ENCODE data around the gene ST3GAL5.

ST3GAL5 gene

GRCh38 chr2:85862426-85862825 lies 26.4 kb downstream of the ST3GAL5 start:
- Histone ChIP-seq H4K8ac (ENCODE audit: low read depth, low read length) (no peak overlapping the region), H2BK120ac (ENCODE audit: low read depth, low read length) (no peak overlapping the region), H2BK15ac (replicated peaks; ENCODE audit: low read depth) (no peak overlapping the region), H3K4me2 (ENCODE audit: low read length) (no peak overlapping the region), H3K4me1 (ENCODE audit: control insufficient read depth, low read depth, low read length) (no peaks in the 10 kb centered on the region), H3K27me3 (ENCODE audit: insufficient read depth, low read length, poor library complexity) (no peaks in the 10 kb centered on the region), H3K56ac (ENCODE audit: low read length) (no peak overlapping the region), H3K4me3 (ENCODE audit: low read length) (no peak overlapping the region), H3K4ac (ENCODE audit: low read depth, low read length) (no peak overlapping the region), H3K18ac (ENCODE audit: low read length) (no peak overlapping the region), H3K23ac (ENCODE audit: low read length) (no peak overlapping the region), H3K79me1 (ENCODE audit: low read length) (no peaks in the 10 kb centered on the region), H3K27ac (ENCODE audit: low read depth, low read length) (no peak overlapping the region), H2BK5ac (ENCODE audit: low read length) (no peak overlapping the region), H2AK5ac (ENCODE audit: low read length) (no peak overlapping the region), H3K36me3 (ENCODE audit: control insufficient read depth, insufficient read depth, low read length) (no peaks in the 10 kb centered on the region), H3K9ac (ENCODE audit: low read length) (no peak overlapping the region), H3K79me2 (ENCODE audit: control insufficient read depth, insufficient read depth, low read length) (no peaks in the 10 kb centered on the region), H4K5ac (ENCODE audit: low read length) (no peak overlapping the region)
- DNase-seq: no peak
- WGBS (ENCODE audit: extremely low coverage, insufficient coverage, low lambda C conversion rate): no CpG with 5 or more reads among the region's 5 CpGs

- no peak overlapping the region for H2AK5ac ChIP-seq (ENCODE audit: low read length)
- no peaks in the 10 kb centered on the region for H3K36me3 ChIP-seq (ENCODE audit: control insufficient read depth, insufficient read depth, low read length)
- no peak overlapping the region for H4K5ac ChIP-seq (ENCODE audit: low read length)
- H3K18ac ChIP-seq (ENCODE audit: low read length): no peak overlapping the region
- no peaks in the 10 kb centered on the region for H3K79me1 ChIP-seq (ENCODE audit: low read length)
- no peak overlapping the region for H3K4me3 ChIP-seq (ENCODE audit: low read length)
- no peak overlapping the region for H3K56ac ChIP-seq (ENCODE audit: low read length)
- no peaks in the 10 kb centered on the region for H3K27me3 ChIP-seq (ENCODE audit: insufficient read depth, low read length, poor library complexity)
- no peak overlapping the region for H3K27ac ChIP-seq (ENCODE audit: low read depth, low read length)
- H3K4me2 ChIP-seq (ENCODE audit: low read length): no peak overlapping the region
- no peak overlapping the region for H4K8ac ChIP-seq (ENCODE audit: low read depth, low read length)
- WGBS (ENCODE audit: extremely low coverage, insufficient coverage, low lambda C conversion rate): no CpG with 5 or more reads among the region's 5 CpGs
- H2BK120ac ChIP-seq (ENCODE audit: low read depth, low read length): no peak overlapping the region
- no peaks in the 10 kb centered on the region for H3K4me1 ChIP-seq (ENCODE audit: control insufficient read depth, low read depth, low read length)
- no peak for DNase-seq
- H3K9ac ChIP-seq (ENCODE audit: low read length): no peak overlapping the region
- H2BK15ac ChIP-seq (replicated peaks; ENCODE audit: low read depth): no peak overlapping the region
- H3K79me2 ChIP-seq (ENCODE audit: control insufficient read depth, insufficient read depth, low read length): no peaks in the 10 kb centered on the region
- no peak overlapping the region for H3K23ac ChIP-seq (ENCODE audit: low read length)
- no peak overlapping the region for H2BK5ac ChIP-seq (ENCODE audit: low read length)
- H3K4ac ChIP-seq (ENCODE audit: low read depth, low read length): no peak overlapping the region
These were observed 27.1 kb downstream of the ST3GAL5 start for GRCh38 chr2:85861650-85862049.

DNA sequence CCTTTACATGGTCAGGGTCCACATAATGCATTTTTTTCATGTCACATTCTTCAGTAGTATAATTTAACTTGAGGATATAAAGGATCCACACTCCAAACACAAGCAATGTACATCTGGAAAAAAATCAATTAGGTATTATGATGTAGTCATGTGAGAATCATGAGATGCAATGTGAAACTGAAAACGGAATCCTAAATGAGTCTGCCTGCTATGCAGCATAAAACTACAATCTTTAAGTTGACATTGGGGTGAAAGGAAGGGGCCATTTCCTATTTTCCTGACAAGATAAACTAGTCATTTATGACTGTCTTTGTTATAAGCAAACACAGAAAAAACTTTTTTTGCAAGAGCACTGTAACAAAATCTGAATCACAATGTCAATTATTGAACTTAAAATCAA lies 27.6 kb downstream of the ST3GAL5 start:
- Histone ChIP-seq H3K79me2 (ENCODE audit: control insufficient read depth, insufficient read depth, low read length) (no peaks in the 10 kb centered on the region), H3K23ac (ENCODE audit: low read length) (no peak overlapping the region), H3K4me1 (ENCODE audit: control insufficient read depth, low read depth, low read length) (no peaks in the 10 kb centered on the region), H3K18ac (ENCODE audit: low read length) (no peak overlapping the region), H3K36me3 (ENCODE audit: control insufficient read depth, insufficient read depth, low read length) (no peaks in the 10 kb centered on the region), H3K56ac (ENCODE audit: low read length) (no peak overlapping the region), H3K27ac (ENCODE audit: low read depth, low read length) (no peak overlapping the region), H2AK5ac (ENCODE audit: low read length) (no peak overlapping the region), H2BK15ac (replicated peaks; ENCODE audit: low read depth) (no peak overlapping the region), H2BK120ac (ENCODE audit: low read depth, low read length) (no peak overlapping the region), H3K4me3 (ENCODE audit: low read length) (no peak overlapping the region), H3K4ac (ENCODE audit: low read depth, low read length) (no peak overlapping the region), H3K27me3 (ENCODE audit: insufficient read depth, low read length, poor library complexity) (no peaks in the 10 kb centered on the region), H3K4me2 (ENCODE audit: low read length) (no peak overlapping the region), H3K9ac (ENCODE audit: low read length) (no peak overlapping the region), H3K79me1 (ENCODE audit: low read length) (no peaks in the 10 kb centered on the region), H4K5ac (ENCODE audit: low read length) (no peak overlapping the region), H2BK5ac (ENCODE audit: low read length) (no peak overlapping the region), H4K8ac (ENCODE audit: low read depth, low read length) (no peak overlapping the region)
- WGBS (ENCODE audit: extremely low coverage, insufficient coverage, low lambda C conversion rate): no CpG with 5 or more reads among the region's 1 CpG
- DNase-seq: no peak

DNA sequence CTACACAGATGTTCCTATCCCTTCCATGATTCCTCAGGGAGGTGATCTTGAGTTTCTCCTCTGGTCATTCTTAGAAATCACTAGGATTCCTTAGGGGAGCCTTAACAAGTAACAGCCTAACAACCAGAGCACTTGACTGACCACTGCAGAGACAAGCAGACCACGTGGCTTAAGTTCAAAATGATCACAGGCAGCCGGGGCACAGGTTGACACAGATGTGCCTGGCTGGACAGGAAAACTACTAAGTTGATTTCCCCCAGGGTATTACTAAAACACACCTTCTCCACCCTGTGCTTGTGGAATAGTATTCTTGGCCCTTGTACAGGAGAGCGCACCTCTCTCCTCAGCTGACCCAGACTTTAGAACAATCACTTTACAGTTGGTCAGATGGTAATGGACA lies 29.9 kb downstream of the ST3GAL5 start:
- Histone ChIP-seq H3K27me3 (ENCODE audit: insufficient read depth, low read length, poor library complexity) (no peaks in the 10 kb centered on the region), H3K18ac (ENCODE audit: low read length) (no peak overlapping the region), H3K79me2 (ENCODE audit: control insufficient read depth, insufficient read depth, low read length) (no peaks in the 10 kb centered on the region), H2BK5ac (ENCODE audit: low read length) (no peak overlapping the region), H3K36me3 (ENCODE audit: control insufficient read depth, insufficient read depth, low read length) (no peaks in the 10 kb centered on the region), H3K27ac (ENCODE audit: low read depth, low read length) (no peak overlapping the region), H3K23ac (ENCODE audit: low read length) (no peak overlapping the region), H3K4me3 (ENCODE audit: low read length) (no peak overlapping the region), H3K56ac (ENCODE audit: low read length) (no peak overlapping the region), H3K9ac (ENCODE audit: low read length) (no peak overlapping the region), H3K4me2 (ENCODE audit: low read length) (no peak overlapping the region), H3K79me1 (ENCODE audit: low read length) (no peaks in the 10 kb centered on the region), H3K4ac (ENCODE audit: low read depth, low read length) (no peak overlapping the region), H3K4me1 (ENCODE audit: control insufficient read depth, low read depth, low read length) (no peaks in the 10 kb centered on the region), H2AK5ac (ENCODE audit: low read length) (no peak overlapping the region), H4K5ac (ENCODE audit: low read length) (no peak overlapping the region), H2BK120ac (ENCODE audit: low read depth, low read length) (no peak overlapping the region), H2BK15ac (replicated peaks; ENCODE audit: low read depth) (no peak overlapping the region), H4K8ac (ENCODE audit: low read depth, low read length) (no peak overlapping the region)
- no CpG with 5 or more reads among the region's 3 CpGs for WGBS (ENCODE audit: extremely low coverage, insufficient coverage, low lambda C conversion rate)
- DNase-seq: no peak

DNA sequence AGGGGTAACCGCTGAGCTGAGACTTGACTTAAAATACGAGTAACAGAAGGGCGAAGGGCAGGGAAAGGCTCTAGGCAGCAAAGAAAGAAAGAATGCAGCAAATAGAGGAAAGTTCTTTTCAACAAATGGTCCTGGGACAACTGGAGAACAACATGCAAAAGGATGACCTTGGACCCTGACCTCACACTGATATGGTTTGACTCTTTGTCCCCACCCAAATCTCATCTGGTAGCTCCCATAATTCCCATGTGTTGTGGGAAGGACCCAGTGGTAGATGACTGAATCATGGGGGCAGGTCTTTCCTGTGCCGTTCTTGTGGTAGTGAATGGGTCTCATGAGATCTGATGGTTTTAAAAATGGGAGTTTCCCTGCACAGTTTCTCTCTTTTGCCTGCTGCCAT lies 33.9 kb downstream of the ST3GAL5 start:
- Histone ChIP-seq H3K36me3 (ENCODE audit: control insufficient read depth, insufficient read depth, low read length) (no peaks in the 10 kb centered on the region), H3K4ac (ENCODE audit: low read depth, low read length) (no peak overlapping the region), H2BK5ac (ENCODE audit: low read length) (no peak overlapping the region), H4K8ac (ENCODE audit: low read depth, low read length) (no peak overlapping the region), H3K9ac (ENCODE audit: low read length) (no peak overlapping the region), H2BK15ac (replicated peaks; ENCODE audit: low read depth) (no peak overlapping the region), H3K4me1 (ENCODE audit: control insufficient read depth, low read depth, low read length) (no peaks in the 10 kb centered on the region), H3K79me2 (ENCODE audit: control insufficient read depth, insufficient read depth, low read length) (no peaks in the 10 kb centered on the region), H2BK120ac (ENCODE audit: low read depth, low read length) (no peak overlapping the region), H3K79me1 (ENCODE audit: low read length) (no peaks in the 10 kb centered on the region), H3K18ac (ENCODE audit: low read length) (no peak overlapping the region), H3K23ac (ENCODE audit: low read length) (no peak overlapping the region), H4K5ac (ENCODE audit: low read length) (no peak overlapping the region), H3K56ac (ENCODE audit: low read length) (no peak overlapping the region), H3K27me3 (ENCODE audit: insufficient read depth, low read length, poor library complexity) (no peaks in the 10 kb centered on the region), H2AK5ac (ENCODE audit: low read length) (no peak overlapping the region), H3K4me2 (ENCODE audit: low read length) (no peak overlapping the region), H3K4me3 (ENCODE audit: low read length) (no peak overlapping the region), H3K27ac (ENCODE audit: low read depth, low read length) (no peak overlapping the region)
- WGBS (ENCODE audit: extremely low coverage, insufficient coverage, low lambda C conversion rate): no CpG with 5 or more reads among the region's 4 CpGs
- no peak for DNase-seq

DNA sequence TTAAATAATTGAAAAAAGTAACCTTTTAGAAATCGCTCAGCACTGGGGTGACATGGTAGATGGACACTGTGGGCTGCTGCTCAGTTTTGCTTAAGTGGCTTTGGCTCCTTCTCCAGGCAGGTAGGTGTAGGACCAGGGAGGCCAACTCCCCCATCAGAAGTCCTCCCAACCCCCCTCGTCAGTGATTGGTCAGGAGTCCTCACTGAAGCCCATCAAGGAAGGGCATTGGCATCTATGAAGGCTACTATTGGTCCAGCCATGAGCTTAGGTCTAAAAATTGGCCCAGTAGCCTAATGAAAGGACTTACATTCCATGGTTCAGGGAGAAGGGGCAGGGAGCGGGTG lies 34.7 kb downstream of the ST3GAL5 start:
- DNase-seq: no peak
- Histone ChIP-seq H2BK120ac (ENCODE audit: low read depth, low read length) (no peak overlapping the region), H4K8ac (ENCODE audit: low read depth, low read length) (no peak overlapping the region), H4K5ac (ENCODE audit: low read length) (no peak overlapping the region), H3K27me3 (ENCODE audit: insufficient read depth, low read length, poor library complexity) (no peaks in the 10 kb centered on the region), H2BK15ac (replicated peaks; ENCODE audit: low read depth) (no peak overlapping the region), H3K4ac (ENCODE audit: low read depth, low read length) (no peak overlapping the region), H2BK5ac (ENCODE audit: low read length) (no peak overlapping the region), H3K4me2 (ENCODE audit: low read length) (no peak overlapping the region), H3K56ac (ENCODE audit: low read length) (no peak overlapping the region), H3K4me1 (ENCODE audit: control insufficient read depth, low read depth, low read length) (no peaks in the 10 kb centered on the region), H3K27ac (ENCODE audit: low read depth, low read length) (no peak overlapping the region), H3K36me3 (ENCODE audit: control insufficient read depth, insufficient read depth, low read length) (no peaks in the 10 kb centered on the region), H3K4me3 (ENCODE audit: low read length) (no peak overlapping the region), H2AK5ac (ENCODE audit: low read length) (no peak overlapping the region), H3K18ac (ENCODE audit: low read length) (no peak overlapping the region), H3K9ac (ENCODE audit: low read length) (no peak overlapping the region), H3K79me2 (ENCODE audit: control insufficient read depth, insufficient read depth, low read length) (no peaks in the 10 kb centered on the region), H3K23ac (ENCODE audit: low read length) (no peak overlapping the region), H3K79me1 (ENCODE audit: low read length) (no peaks in the 10 kb centered on the region)
- WGBS (ENCODE audit: extremely low coverage, insufficient coverage, low lambda C conversion rate): no CpG with 5 or more reads among the region's 3 CpGs

Data from mesendoderm (in vitro differentiated cells).